H1 (cell line): ENCODE results near the gene DEK. TPM values are rescaled to one million over a fixed set of nuclear protein-coding genes. Genes with fewer than 3 reads are reported as not detected.

Experiments used
- CTCF ChIA-PET: fragments of 300-600 bp; sonication (Branson Sonifier 250); formaldehyde crosslinking; loops from one replicate; lab custom pipeline; 2021; ENCODE audit not compliant: partially characterized antibody; lab: Charles Lee
- POLR2A ChIA-PET: fragments of 300-600 bp; sonication (Branson Sonifier 250); formaldehyde crosslinking; loops from one replicate; lab custom pipeline; 2021; ENCODE audit warnings: inconsistent platforms; ENCODE audit not compliant: partially characterized antibody; lab: Charles Lee
- DNase-seq, 2 experiments: peaks; one replicate each; pipeline versions ENCODE4 v3.0.0 to v3.0.0-alpha.2; 2010 to 2022; ENCODE audit warnings: low spot score in 2 of 2, low read depth in 1 of 2, mixed read lengths in 1 of 2
- FAIRE-seq: peaks from 2 replicates; lab custom pipeline; 2011; peaks lifted over from hg19 to GRCh38; lab: Jason Lieb, UNC
- H2AFZ ChIP-seq: 2 replicates; pipeline ENCODE4 v1.8.1; 2012; ENCODE audit warnings: low read length, inconsistent platforms
- H2AK5ac ChIP-seq: 2 replicates; pipeline ENCODE4 v1.6.1; 2013; ENCODE audit warnings: low read depth, low read length
- H2BK120ac ChIP-seq: replicated peaks from 2 replicates; pipeline ENCODE3; 2013; ENCODE audit warnings: low read depth, low read length, inconsistent platforms
- H2BK12ac ChIP-seq: 2 replicates; pipeline ENCODE4 v1.6.1; 2013; ENCODE audit warnings: low read depth, low read length
- H2BK15ac ChIP-seq: 2 replicates; pipeline ENCODE4 v1.6.1; 2013; ENCODE audit warnings: low read length
- H2BK20ac ChIP-seq: 2 replicates; pipeline ENCODE4 v1.6.1; 2013; ENCODE audit warnings: low read length
- H2BK5ac ChIP-seq: 2 replicates; pipeline ENCODE4 v1.6.1; 2013; ENCODE audit warnings: low read depth, low read length
- H3K14ac ChIP-seq: 2 replicates; pipeline ENCODE4 v1.6.1; 2013; ENCODE audit warnings: inconsistent platforms; ENCODE audit not compliant: insufficient read length
- H3K18ac ChIP-seq: 2 replicates; pipeline ENCODE4 v1.6.1; 2013; ENCODE audit warnings: low read length; ENCODE audit errors: extremely low read depth
- H3K23ac ChIP-seq: 2 replicates; pipeline ENCODE4 v1.6.1; 2013; ENCODE audit warnings: inconsistent platforms; ENCODE audit not compliant: insufficient read length
- H3K23me2 ChIP-seq: 2 replicates; pipeline ENCODE4 v1.6.1; 2013; ENCODE audit warnings: low read depth, low read length
- H3K27ac ChIP-seq: 2 replicates; pipeline ENCODE4 v1.6.1; 2011; ENCODE audit warnings: low read depth, low read length, inconsistent platforms
- H3K27me3 ChIP-seq, 4 experiments: replicated peaks in 1 of 4; 1 replicate in 1 of 4; 2 replicates in 3 of 4; pipeline versions ENCODE4 v1.6.1 to v1.8.1; 2011 to 2013; ENCODE audit warnings: low read length in 3 of 4, mild to moderate bottlenecking in 3 of 4, inconsistent platforms in 2 of 4, mixed read lengths in 2 of 4, moderate library complexity in 1 of 4; ENCODE audit not compliant: control insufficient read depth in 3 of 4, insufficient read depth in 3 of 4; ENCODE audit errors: extremely low read depth in 1 of 4
- H3K36me3 ChIP-seq, 4 experiments: 2 replicates each; pipeline versions ENCODE4 v1.6.1 to v1.8.1; 2011 to 2013; ENCODE audit warnings: mild to moderate bottlenecking in 4 of 4, low read length in 3 of 4, moderate library complexity in 2 of 4, control low read depth in 1 of 4, inconsistent platforms in 1 of 4; ENCODE audit not compliant: insufficient read depth in 4 of 4, control insufficient read depth in 2 of 4
- H3K4ac ChIP-seq: replicated peaks from 2 replicates; pipeline ENCODE3; 2013; ENCODE audit warnings: low read length, low read depth, mixed read lengths, inconsistent platforms; ENCODE audit not compliant: insufficient read length
- H3K4me1 ChIP-seq, 4 experiments: replicated peaks in 1 of 4; 1 replicate in 1 of 4; 2 replicates in 3 of 4; pipeline versions ENCODE4 v1.6.1 to v1.8.1; 2011 to 2013; ENCODE audit warnings: low read length in 3 of 4, inconsistent platforms in 2 of 4, mixed read lengths in 1 of 4; ENCODE audit not compliant: insufficient read depth in 4 of 4, control insufficient read depth in 3 of 4
- H3K4me2 ChIP-seq, 2 experiments: 2 replicates each; pipeline versions ENCODE4 v1.6.1 to v1.8.1; 2011 to 2013; ENCODE audit warnings: low read depth in 2 of 2, low read length in 2 of 2, control low read depth in 1 of 2, inconsistent platforms in 1 of 2, mild to moderate bottlenecking in 1 of 2; ENCODE audit not compliant: insufficient read depth in 1 of 2
- H3K4me3 ChIP-seq, 4 experiments: fragments of 200-600, 300-600 bp in 1 of 4; sonication (generic), shearing (Covaris generic), sonication (Bioruptor Twin) in 1 of 4; 2 replicates each; pipeline versions ENCODE4 v1.5.1 to v1.8.1; 2011 to 2016; ENCODE audit warnings: low read length in 4 of 4, low read depth in 3 of 4, control low read depth in 2 of 4, inconsistent platforms in 2 of 4, mild to moderate bottlenecking in 2 of 4, mixed read lengths in 1 of 4, moderate library complexity in 1 of 4; ENCODE audit not compliant: insufficient read depth in 2 of 4; ENCODE audit errors: extremely low read depth in 1 of 4
- H3K56ac ChIP-seq: replicated peaks from 2 replicates; pipeline ENCODE3; 2013; ENCODE audit warnings: low read depth, mild to moderate bottlenecking, mixed read lengths, low read length, inconsistent platforms; ENCODE audit not compliant: insufficient read length
- H3K79me1 ChIP-seq: 2 replicates; pipeline ENCODE4 v1.6.1; 2013; ENCODE audit warnings: low read depth, low read length, control low read depth
- H3K79me2 ChIP-seq, 2 experiments: 2 replicates each; pipeline versions ENCODE4 v1.6.1 to v1.8.1; 2012 to 2013; ENCODE audit warnings: low read length in 2 of 2, mild to moderate bottlenecking in 2 of 2, inconsistent platforms in 1 of 2; ENCODE audit not compliant: insufficient read depth in 2 of 2, control insufficient read depth in 1 of 2
- H3K9ac ChIP-seq, 4 experiments: replicated peaks in 1 of 4; 1 replicate in 1 of 4; 2 replicates in 3 of 4; pipeline versions ENCODE4 v1.6.1 to v1.8.1; 2011 to 2013; ENCODE audit warnings: low read depth in 3 of 4, low read length in 3 of 4, control low read depth in 2 of 4, mild to moderate bottlenecking in 2 of 4, moderate library complexity in 2 of 4, inconsistent platforms in 1 of 4; ENCODE audit errors: extremely low read depth in 1 of 4
- H3K9me3 ChIP-seq, 2 experiments: 2 replicates each; pipeline versions ENCODE4 v1.6.1 to v1.8.1; 2012 to 2013; ENCODE audit warnings: mild to moderate bottlenecking in 2 of 2, moderate library complexity in 2 of 2, control low read depth in 1 of 2, inconsistent platforms in 1 of 2, low read depth in 1 of 2, low read length in 1 of 2, mixed read lengths in 1 of 2; ENCODE audit not compliant: insufficient read depth in 2 of 2
- H4K20me1 ChIP-seq, 2 experiments: replicated peaks in 1 of 2; 2 replicates each; pipeline versions ENCODE3 to v1.8.1; 2011 to 2013; ENCODE audit warnings: inconsistent platforms in 2 of 2, low read length in 2 of 2, mild to moderate bottlenecking in 1 of 2; ENCODE audit not compliant: insufficient read depth in 2 of 2, control insufficient read depth in 1 of 2
- H4K5ac ChIP-seq: 2 replicates; pipeline ENCODE4 v1.6.1; 2013; ENCODE audit warnings: low read length, low read depth, mixed read lengths, inconsistent platforms; ENCODE audit not compliant: insufficient read length
- H4K8ac ChIP-seq: 2 replicates; pipeline ENCODE4 v1.8.0; 2013; ENCODE audit warnings: mild to moderate bottlenecking, moderate library complexity, low read length, inconsistent platforms; ENCODE audit not compliant: insufficient read depth; ENCODE audit errors: extremely low read depth
- H4K91ac ChIP-seq: replicated peaks from 2 replicates; pipeline ENCODE3; 2013; ENCODE audit warnings: low read length, mixed read lengths, inconsistent platforms; ENCODE audit not compliant: insufficient read length
- CHD2 ChIP-seq: IDR thresholded peaks from 2 replicates; pipeline ENCODE4 v1.6.1; 2012; ENCODE audit warnings: low read length, improper control_type of control experiment
- GTF2F1 ChIP-seq: IDR thresholded peaks from 2 replicates; pipeline ENCODE4 v1.6.1; 2012; ENCODE audit warnings: low read depth, low read length, improper control_type of control experiment, borderline replicate concordance
- KDM4A ChIP-seq: IDR thresholded peaks from one replicate; pipeline ENCODE4 v1.7.1; 2012; ENCODE audit warnings: low read depth, mild to moderate bottlenecking, moderate library complexity, low read length, inconsistent platforms; ENCODE audit not compliant: severe bottlenecking
- MAFK ChIP-seq: IDR thresholded peaks from 2 replicates; pipeline ENCODE4 v1.6.1; 2012; ENCODE audit warnings: low read depth, mild to moderate bottlenecking, improper control_type of control experiment, low read length
- POLR2AphosphoS5 ChIP-seq: IDR thresholded peaks from 2 replicates; pipeline ENCODE4 v1.6.1; 2011; ENCODE audit warnings: low read depth, low read length
- SIRT6 ChIP-seq: IDR thresholded peaks from one replicate; pipeline ENCODE4 v1.7.1; 2012; ENCODE audit warnings: low read length, inconsistent platforms
- SIX5 ChIP-seq: IDR thresholded peaks from 2 replicates; pipeline ENCODE4 v1.6.1; 2011; ENCODE audit warnings: mild to moderate bottlenecking, low read depth, low read length
- SRF ChIP-seq: IDR thresholded peaks from 2 replicates; pipeline ENCODE4 v1.6.1; 2011; ENCODE audit warnings: mild to moderate bottlenecking, low read depth, low read length, moderate library complexity
- SUZ12 ChIP-seq: fragments of 200-600 bp; sonication (generic); IDR thresholded peaks from 2 replicates; pipeline ENCODE4 v1.6.1; 2012; ENCODE audit warnings: mild to moderate bottlenecking, inconsistent platforms, low read length, moderate library complexity, mixed read lengths
- TAF1 ChIP-seq: IDR thresholded peaks from 2 replicates; pipeline ENCODE4 v1.6.1; 2011; ENCODE audit warnings: mild to moderate bottlenecking, low read depth, low read length
- WGBS, 2 experiments: shearing (Covaris generic) in 1 of 2; methylation state at CpG; one replicate each; pipeline versions ENCODE4 v1.1.6 to v1.1.7; 2013 to 2015; ENCODE audit warnings: low lambda C conversion rate in 2 of 2, mixed read lengths in 2 of 2, inconsistent platforms in 1 of 2, low coverage in 1 of 2, missing lambda C conversion rate in 1 of 2; ENCODE audit not compliant: insufficient replicate concordance in 2 of 2, insufficient coverage in 1 of 2, insufficient read length in 1 of 2; ENCODE audit errors: extremely low coverage in 1 of 2, missing lambda C conversion rate in 1 of 2; 5-methylcytosine and 5-hydroxymethylcytosine counted together
- polyA plus RNA-seq, 7 experiments: library from polyadenylated mRNA; depleted of rRNA in 3 of 7; stranded (reverse) in 5 of 7; unstranded in 2 of 7; fragments of >200 nt in 5 of 7; fragments of 200-250 nt in 2 of 7; gene quantifications; 1 replicate in 5 of 7; 2 replicates in 1 of 7; 4 replicates in 1 of 7; pipeline versions ENCODE4 v1.2.1 to v1.2.3, GENCODE V29; 2011 to 2013; ENCODE audit warnings: missing spikeins in 2 of 7, mixed read lengths in 2 of 7
- total RNA-seq: library from RNA; stranded (reverse); fragmentation: NEBNext Ultra II Directional; extraction: Animal tissue kit (Norgen Biotek cat#: 25700); gene quantifications from 2 replicates; pipeline ENCODE4 v1.2.1, GENCODE V29; 2021
- TF ChIP-seq, protein P1 (sequence below), 3 experiments: IDR thresholded peaks; 1 replicate in 2 of 3; 2 replicates in 1 of 3; pipeline versions ENCODE4 v1.5.1 to v1.6.1; 2011; ENCODE audit warnings: low read length in 3 of 3, mild to moderate bottlenecking in 3 of 3, inconsistent platforms in 2 of 3, low read depth in 1 of 3, moderate library complexity in 1 of 3; ENCODE audit not compliant: insufficient read depth in 1 of 3; ENCODE audit errors: control extremely low read depth in 1 of 3

DEK gene
- total and polyA plus RNA-seq, 2 of the 8 experiments (the other 6 are each of a cell fraction or from before 2014, with no cell fraction given) = 40.0 to 228 TPM

DNA sequence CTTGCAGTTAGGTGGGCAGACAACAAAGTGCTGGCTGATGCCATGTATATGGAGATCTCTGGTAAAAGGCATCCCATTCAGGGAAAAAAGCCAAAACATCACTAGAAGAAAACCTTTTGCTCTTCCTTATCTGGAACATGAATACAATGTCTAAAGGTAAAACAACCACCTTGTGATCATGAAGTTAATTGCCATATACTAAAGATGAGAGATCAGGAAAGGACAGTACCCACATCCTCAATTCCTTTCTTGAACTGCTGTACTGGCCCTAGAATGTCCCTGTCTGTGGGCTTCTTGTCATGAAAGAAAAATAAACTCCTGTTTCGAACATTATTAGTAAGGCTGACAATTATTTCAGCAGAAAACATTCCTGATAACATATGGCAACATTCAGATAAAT, 19.3 kb downstream of the DEK start:
- no peak overlapping the region for H3K9ac ChIP-seq
- ChIA-PET POLR2A (interaction anchor here (0.9 to 1.4 kb wide), 2 partner anchors 9 to 10 kb away, joined by 3 to 5 read pairs; no protein-coding TSS in a partner anchor), CTCF (no interaction called here)
- H3K9me3 ChIP-seq = no peaks in the 10 kb centered on the region
- no peak overlapping the region for H2AK5ac ChIP-seq
- no peak overlapping the region for H3K4me2 ChIP-seq
- H3K23me2 ChIP-seq = no peaks in the 10 kb centered on the region
- DNase-seq = no peak
- no peak overlapping the region for H2BK15ac ChIP-seq
- peaks cover 3 to 5% of the 10 kb centered on the region in 2 experiments for H4K20me1 ChIP-seq
- peaks cover 0 to 1% (median 0%) of the 10 kb centered on the region in 4 experiments; a peak in 1 of 7 replicates for H3K27me3 ChIP-seq
- H3K79me2 ChIP-seq = peaks cover 0 to 97% of the 10 kb centered on the region in 2 experiments; a peak in 2 of 4 replicates
- no peak overlapping the region for H3K4me3 ChIP-seq
- H3K4me1 ChIP-seq = no peaks in the 10 kb centered on the region
- peaks cover 14 to 91% (median 48%) of the 10 kb centered on the region in 4 experiments for H3K36me3 ChIP-seq
- no peak overlapping the region for H2BK12ac ChIP-seq
- no peak overlapping the region for H2BK120ac ChIP-seq
- no peak overlapping the region for H4K8ac ChIP-seq
- no peak overlapping the region for H2BK5ac ChIP-seq
- H3K14ac ChIP-seq = no peak overlapping the region
- H2BK20ac ChIP-seq = no peak overlapping the region
- H3K79me1 ChIP-seq = peaks cover 5% of the 10 kb centered on the region; the same call in 1 of the 2 replicates
- no peak overlapping the region for H4K5ac ChIP-seq
- H4K91ac ChIP-seq = no peak overlapping the region
- no peak overlapping the region for H3K4ac ChIP-seq
- no peak for FAIRE-seq
- H3K18ac ChIP-seq = no peak overlapping the region
- no peak overlapping the region for H3K56ac ChIP-seq
- no peak overlapping the region for H2AFZ ChIP-seq
- H3K27ac ChIP-seq = no peak overlapping the region
- 83% methylated on average over 1 of the region's 1 CpG; no CpG with 5 or more reads in 1 of the 2 experiments for WGBS, 2 experiments
- no peak overlapping the region for H3K23ac ChIP-seq
- no peak for TF ChIP-seq SIX5
- no peak for TF ChIP-seq CHD2
- TF ChIP-seq MAFK = no peak
- TF ChIP-seq, protein P1, sequence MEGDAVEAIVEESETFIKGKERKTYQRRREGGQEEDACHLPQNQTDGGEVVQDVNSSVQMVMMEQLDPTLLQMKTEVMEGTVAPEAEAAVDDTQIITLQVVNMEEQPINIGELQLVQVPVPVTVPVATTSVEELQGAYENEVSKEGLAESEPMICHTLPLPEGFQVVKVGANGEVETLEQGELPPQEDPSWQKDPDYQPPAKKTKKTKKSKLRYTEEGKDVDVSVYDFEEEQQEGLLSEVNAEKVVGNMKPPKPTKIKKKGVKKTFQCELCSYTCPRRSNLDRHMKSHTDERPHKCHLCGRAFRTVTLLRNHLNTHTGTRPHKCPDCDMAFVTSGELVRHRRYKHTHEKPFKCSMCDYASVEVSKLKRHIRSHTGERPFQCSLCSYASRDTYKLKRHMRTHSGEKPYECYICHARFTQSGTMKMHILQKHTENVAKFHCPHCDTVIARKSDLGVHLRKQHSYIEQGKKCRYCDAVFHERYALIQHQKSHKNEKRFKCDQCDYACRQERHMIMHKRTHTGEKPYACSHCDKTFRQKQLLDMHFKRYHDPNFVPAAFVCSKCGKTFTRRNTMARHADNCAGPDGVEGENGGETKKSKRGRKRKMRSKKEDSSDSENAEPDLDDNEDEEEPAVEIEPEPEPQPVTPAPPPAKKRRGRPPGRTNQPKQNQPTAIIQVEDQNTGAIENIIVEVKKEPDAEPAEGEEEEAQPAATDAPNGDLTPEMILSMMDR (IDR thresholded peaks at IDR 0.05; ENCODE audit: control extremely low read depth in 1 of 3, insufficient read depth in 1 of 3, low read depth in 1 of 3, low read length in 3 of 3) = no peak
- TF ChIP-seq POLR2AphosphoS5 = no peak
- no peak for TF ChIP-seq SRF
- TF ChIP-seq KDM4A = no peak
- TF ChIP-seq TAF1 = no peak
- TF ChIP-seq GTF2F1 = no peak
- no peak for TF ChIP-seq SUZ12
- TF ChIP-seq SIRT6 = no peak
